ENCODE data around the gene PPP3R2. TPM values are rescaled to one million over a fixed set of nuclear protein-coding genes. Genes with fewer than 3 reads are reported as not detected.

The PPP3R2 gene
- polyA plus RNA-seq, 1 donor (not counting 4 experiments of a cell fraction or from before 2014, with no cell fraction given): not detected

- H3K9me3 ChIP-seq (ENCODE audit: control insufficient read depth, low read depth, low read length): no peaks in the 10 kb centered on the region
- H3K27me3 ChIP-seq (ENCODE audit: control insufficient read depth, extremely low read depth, insufficient read depth, low read length): no peaks in the 10 kb centered on the region
- H3K4me3 ChIP-seq (ENCODE audit: control insufficient read depth in 2 of 3, extremely low read depth in 1 of 3, insufficient read depth in 2 of 3, low read depth in 1 of 3, low read length in 3 of 3): no peak overlapping the region
- DNase-seq (ENCODE audit: low read depth, low spot score): no peak
- no peaks in the 10 kb centered on the region for H3K79me2 ChIP-seq (ENCODE audit: control insufficient read depth, insufficient read depth, low read length)
- H3K27ac ChIP-seq (ENCODE audit: control insufficient read depth, insufficient read depth, low read length): no peak overlapping the region
- no peak overlapping the region for H2AFZ ChIP-seq (ENCODE audit: control insufficient read depth, low read length)
- no peak overlapping the region for H3K4me2 ChIP-seq (ENCODE audit: control insufficient read depth, extremely low read depth, insufficient read depth, low read depth, low read length)
- dilution Hi-C loops (cut with MboI; ENCODE audit: extremely low pct_ligation_motif_present, low sequenced_read_pairs): no loop called here
- no peaks in the 10 kb centered on the region for H3K9me1 ChIP-seq (ENCODE audit: control insufficient read depth, extremely low read depth, insufficient read depth, low read length)
- no peak overlapping the region for H3K9ac ChIP-seq (ENCODE audit: control insufficient read depth, extremely low read depth, insufficient read depth, low read length)
- H3K36me3 ChIP-seq (ENCODE audit: control insufficient read depth in 2 of 2, extremely low read depth in 1 of 2, insufficient read depth in 2 of 2, low read length in 2 of 2): no peaks in the 10 kb centered on the region
- no peak for TF ChIP-seq EZH2 (IDR thresholded peaks at IDR 0.05; ENCODE audit: low read length)
- TF ChIP-seq CTCF (optimal IDR thresholded peaks at IDR 0.05 in 1 of 3, IDR thresholded peaks at IDR 0.05 in 1 of 3, conservative IDR thresholded peaks at IDR 0.05 in 1 of 3; ENCODE audit: extremely low read depth in 1 of 3, insufficient read depth in 2 of 3, low read length in 3 of 3): no peak
- no peaks in the 10 kb centered on the region for H3K4me1 ChIP-seq (ENCODE audit: control insufficient read depth, extremely low read depth, insufficient read depth, low read length)
- H4K20me1 ChIP-seq (ENCODE audit: control insufficient read depth, extremely low read depth, insufficient read depth, low read length): no peaks in the 10 kb centered on the region
- no peak for FAIRE-seq
These were observed 16.4 kb downstream of the PPP3R2 start for GRCh38 chr9:101578378-101578777.

- Histone ChIP-seq H3K9ac (ENCODE audit: control insufficient read depth, extremely low read depth, insufficient read depth, low read length) (no peak overlapping the region), H3K4me2 (ENCODE audit: control insufficient read depth, extremely low read depth, insufficient read depth, low read depth, low read length) (no peak overlapping the region), H3K9me1 (ENCODE audit: control insufficient read depth, extremely low read depth, insufficient read depth, low read length) (no peaks in the 10 kb centered on the region), H3K79me2 (ENCODE audit: control insufficient read depth, insufficient read depth, low read length) (no peaks in the 10 kb centered on the region), H4K20me1 (ENCODE audit: control insufficient read depth, extremely low read depth, insufficient read depth, low read length) (no peaks in the 10 kb centered on the region), H3K27ac (ENCODE audit: control insufficient read depth, insufficient read depth, low read length) (no peak overlapping the region), H3K4me1 (ENCODE audit: control insufficient read depth, extremely low read depth, insufficient read depth, low read length) (no peaks in the 10 kb centered on the region), H3K27me3 (ENCODE audit: control insufficient read depth, extremely low read depth, insufficient read depth, low read length) (no peaks in the 10 kb centered on the region), H3K4me3 (ENCODE audit: control insufficient read depth in 2 of 3, extremely low read depth in 1 of 3, insufficient read depth in 2 of 3, low read depth in 1 of 3, low read length in 3 of 3) (no peak overlapping the region), H3K9me3 (ENCODE audit: control insufficient read depth, low read depth, low read length) (no peaks in the 10 kb centered on the region), H2AFZ (ENCODE audit: control insufficient read depth, low read length) (no peak overlapping the region), H3K36me3 (ENCODE audit: control insufficient read depth in 2 of 2, extremely low read depth in 1 of 2, insufficient read depth in 2 of 2, low read length in 2 of 2) (peaks cover 0 to 2% of the 10 kb centered on the region in 2 experiments)
- FAIRE-seq (no peak), DNase-seq (ENCODE audit: low read depth, low spot score) (no peak)
- dilution Hi-C loops (cut with MboI; ENCODE audit: extremely low pct_ligation_motif_present, low sequenced_read_pairs): no loop called here
- no peak for TF ChIP-seq CTCF (optimal IDR thresholded peaks at IDR 0.05 in 1 of 3, IDR thresholded peaks at IDR 0.05 in 1 of 3, conservative IDR thresholded peaks at IDR 0.05 in 1 of 3; ENCODE audit: extremely low read depth in 1 of 3, insufficient read depth in 2 of 3, low read length in 3 of 3)
These were observed 19.9 kb downstream of the PPP3R2 start for GRCh38 chr9:101574731-101575333.
